Fibroblast of villous mesenchyme (primary cell): ENCODE data around the gene NUP62. TPM values are rescaled to one million over a fixed set of nuclear protein-coding genes. Genes with fewer than 3 reads are reported as not detected.
"Not testable (repeated sequence)": the region's sequence is repeated elsewhere in the genome, so short reads cannot be mapped to it uniquely, and the experiment has no call there.

Experiments
- DNase-seq: peaks from one replicate; pipeline ENCODE4 v3.0.0-alpha.2; 2010; ENCODE audit warnings: low read depth
- H3K4me3 ChIP-seq: 2 replicates; pipeline ENCODE4 v1.5.1; 2011; ENCODE audit warnings: low read depth, mild to moderate bottlenecking, low read length
- CTCF ChIP-seq: IDR thresholded peaks from 2 replicates; pipeline ENCODE4 v1.5.1; 2012; ENCODE audit warnings: low read depth, mild to moderate bottlenecking, low read length; ENCODE audit not compliant: insufficient read depth
- total RNA-seq: library from RNA; depleted of rRNA; stranded (reverse); fragments of >200 nt; gene quantifications from 2 replicates; pipeline ENCODE4 v1.2.3, GENCODE V29; 2012

NUP62 gene
- total RNA-seq, 1 donor, result 43.2 TPM

GRCh38 chr19:49972841-49973240, 43.5 kb upstream of the NUP62 start:
- no peak overlapping the region for H3K4me3 ChIP-seq
- no peak for DNase-seq
- TF ChIP-seq CTCF, result no peak

GRCh38 chr19:49971991-49972411, 42.7 kb upstream of the NUP62 start:
- TF ChIP-seq CTCF, result no peak
- H3K4me3 ChIP-seq, result no peak overlapping the region
- DNase-seq, result no peak

- not testable (repeated sequence) for H3K4me3 ChIP-seq, DNase-seq
These were observed 40.1 kb upstream of the NUP62 start for GRCh38 chr19:49969355-49969754.

- DNase-seq, result no peak
- TF ChIP-seq CTCF, result no peak
- H3K4me3 ChIP-seq, result no peak overlapping the region
These were observed 39.1 kb upstream of the NUP62 start for GRCh38 chr19:49968279-49968922.

GRCh38 chr19:49960980-49961379, 31.7 kb upstream of the NUP62 start, which contains the start of gene SIGLEC11:
Gene SIGLEC11, minus strand, starts transcription at chr19:49961172. Its CDS starts 91 bp downstream, at chr19:49961081.
- DNase-seq, H3K4me3 ChIP-seq: not testable (repeated sequence)

- H3K4me3 ChIP-seq, DNase-seq: not testable (repeated sequence)
These were observed 30.6 kb upstream of the NUP62 start for GRCh38 chr19:49959892-49960291.

- not testable (repeated sequence) for DNase-seq
These were observed 29.3 kb upstream of the NUP62 start for GRCh38 chr19:49958596-49958995.

GRCh38 chr19:49958144-49958543, 28.8 kb upstream of the NUP62 start:
- not testable (repeated sequence) for DNase-seq, H3K4me3 ChIP-seq

More at GRCh38 chr19:49958596-49958995, 29.3 kb upstream of the NUP62 start:
- H3K4me3 ChIP-seq, result not testable (repeated sequence)

- no peak overlapping the region for H3K4me3 ChIP-seq
- no peak for TF ChIP-seq CTCF
- no peak for DNase-seq
These were observed 28.1 kb upstream of the NUP62 start for GRCh38 chr19:49957262-49957915.
